Retinal pigment epithelial cell (primary cell): ENCODE data around the gene UQCR11.

Source experiments
- DNase-seq: peaks from one replicate; pipeline ENCODE4 v3.0.0-alpha.2; 2010; ENCODE audit warnings: low read depth
- H3K4me3 ChIP-seq: 2 replicates; pipeline ENCODE4 v1.5.1; 2011; ENCODE audit warnings: mild to moderate bottlenecking, low read length, control low read depth, moderate library complexity
- CTCF ChIP-seq: conservative IDR thresholded peaks from 2 replicates; pipeline ENCODE4 v1.5.1; 2011; ENCODE audit warnings: low read depth, low read length, control low read depth, inconsistent platforms

The UQCR11 gene

GRCh38 chr19:1598777-1599459 is 6.3 kb downstream of the UQCR11 start:
- TF ChIP-seq CTCF, result no peak
- no peak for DNase-seq
- no peak overlapping the region for H3K4me3 ChIP-seq

- DNase-seq, result no peak
- no peak for TF ChIP-seq CTCF
- H3K4me3 ChIP-seq, result peak overlapping the region; percentile 74
Measured at GRCh38 chr19:1593501-1593772, 11.8 kb downstream of the UQCR11 start.

GRCh38 chr19:1592755-1593500 is 12.3 kb downstream of the UQCR11 start, which contains the start of gene MBD3:
TSS of gene MBD3 (minus strand) at chr19:1592865. CDS start at chr19:1592631, 234 bp downstream.
- peak within 1 kb of the TSS; percentile 82 for H3K4me3 ChIP-seq
- TF ChIP-seq CTCF, result no peak
- DNase-seq, result peak; percentile 76

- TF ChIP-seq CTCF, result no peak
- peak overlapping the region; percentile 82 for H3K4me3 ChIP-seq
- peak; percentile 42 for DNase-seq
Measured at GRCh38 chr19:1592024-1592754, 13.1 kb downstream of the UQCR11 start.

GRCh38 chr19:1591421-1592023 is 13.7 kb downstream of the UQCR11 start:
- DNase-seq, result no peak
- H3K4me3 ChIP-seq, result peak overlapping the region; percentile 82
- TF ChIP-seq CTCF, result no peak

GRCh38 chr19:1590641-1591397 is 14.4 kb downstream of the UQCR11 start:
- peak overlapping the region; percentile 82 for H3K4me3 ChIP-seq
- peak; percentile 59 for TF ChIP-seq CTCF
- DNase-seq, result no peak
